Measurements from ENCODE around the gene MORC2. TPM values are rescaled to one million over a fixed set of nuclear protein-coding genes. Genes with fewer than 3 reads are reported as not detected.

MORC2 gene
- polyA plus RNA-seq, 1 donor from 2014 or later = 15.1 TPM

DNA sequence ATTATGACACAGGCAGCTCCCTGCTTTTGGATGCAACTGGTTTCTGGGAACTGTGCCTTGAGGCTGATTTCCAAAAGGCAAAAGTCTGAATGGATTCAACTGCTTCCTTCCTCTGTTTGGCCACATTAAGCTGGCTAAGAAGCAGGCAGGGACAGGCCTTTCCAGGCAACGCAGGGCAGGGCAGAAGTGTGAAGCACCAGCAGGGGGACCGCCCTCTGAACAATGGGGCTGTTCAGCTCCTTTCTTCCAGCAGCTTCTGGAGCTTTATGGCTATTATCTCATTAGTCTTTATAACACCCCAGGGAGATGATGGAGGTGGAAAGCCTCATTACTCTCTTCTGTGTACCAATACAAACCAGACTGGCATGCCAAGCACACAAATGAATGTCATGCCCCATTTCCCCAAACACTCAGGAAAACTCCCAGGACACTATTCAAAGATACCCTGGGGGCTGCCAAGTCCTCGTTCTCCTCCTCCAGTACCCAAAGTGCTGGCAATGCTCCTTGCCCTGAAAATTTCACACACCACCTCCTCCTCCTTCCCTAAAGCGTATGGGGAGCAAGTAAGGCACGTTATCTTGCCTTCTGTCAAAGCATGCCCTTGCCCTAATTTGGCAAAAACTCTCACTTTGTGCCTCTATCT, 21.3 kb downstream of the MORC2 start:
- H3K36me3 ChIP-seq (ENCODE audit: insufficient read depth, low read length) = peaks cover 9% of the 10 kb centered on the region
- no peak overlapping the region for H3K27ac ChIP-seq (ENCODE audit: low read length)
- no peaks in the 10 kb centered on the region for H3F3A ChIP-seq (ENCODE audit: insufficient read depth, low read length, poor library complexity, severe bottlenecking)

DNA sequence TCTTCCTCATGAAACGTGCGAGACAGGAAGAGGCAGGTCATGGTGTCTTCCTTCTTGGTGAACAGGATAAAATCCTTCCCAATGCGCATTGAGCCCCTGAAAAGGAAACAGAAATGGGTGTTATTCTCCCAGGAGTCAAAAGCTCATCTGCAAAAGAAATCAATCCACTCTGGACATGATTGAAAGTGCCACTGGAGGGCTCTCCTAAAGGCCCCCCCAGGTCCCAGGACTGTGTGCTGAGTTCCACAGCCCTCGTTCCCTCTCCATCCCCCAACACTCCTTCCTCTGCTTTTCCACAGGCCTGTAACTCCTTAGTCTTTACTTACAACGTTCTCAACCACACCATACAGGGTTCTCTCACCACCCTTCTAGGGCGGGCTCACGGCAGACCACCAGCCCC, 22.2 kb downstream of the MORC2 start:
- peaks cover 18% of the 10 kb centered on the region for H3K36me3 ChIP-seq (ENCODE audit: insufficient read depth, low read length)
- no peak overlapping the region for H3K4me2 ChIP-seq (ENCODE audit: low read length)
- H3K9me3 ChIP-seq (ENCODE audit: low read length) = no peaks in the 10 kb centered on the region
- no peak overlapping the region for H3K27ac ChIP-seq (ENCODE audit: low read length)
- no peak overlapping the region for H3K4me3 ChIP-seq (ENCODE audit: low read length)
- H3F3A ChIP-seq (ENCODE audit: insufficient read depth, low read length, poor library complexity, severe bottlenecking) = no peaks in the 10 kb centered on the region
- no peak overlapping the region for H3K9ac ChIP-seq (ENCODE audit: low read length)
- peaks cover 3% of the 10 kb centered on the region for H4K20me1 ChIP-seq (ENCODE audit: insufficient read depth)
- no peaks in the 10 kb centered on the region for H3K27me3 ChIP-seq (ENCODE audit: insufficient read depth, low read depth, low read length)
- H3K79me2 ChIP-seq (replicated peaks; ENCODE audit: insufficient read depth, low read length) = no peaks in the 10 kb centered on the region
- H2AFZ ChIP-seq (ENCODE audit: low read depth, low read length) = no peak overlapping the region
- TF ChIP-seq SMC3 (conservative IDR thresholded peaks at IDR 0.05; ENCODE audit: poor library complexity) = no peak
- TF ChIP-seq EP300 (conservative IDR thresholded peaks at IDR 0.05; ENCODE audit: poor library complexity, severe bottlenecking) = no peak
- TF ChIP-seq, protein P1, sequence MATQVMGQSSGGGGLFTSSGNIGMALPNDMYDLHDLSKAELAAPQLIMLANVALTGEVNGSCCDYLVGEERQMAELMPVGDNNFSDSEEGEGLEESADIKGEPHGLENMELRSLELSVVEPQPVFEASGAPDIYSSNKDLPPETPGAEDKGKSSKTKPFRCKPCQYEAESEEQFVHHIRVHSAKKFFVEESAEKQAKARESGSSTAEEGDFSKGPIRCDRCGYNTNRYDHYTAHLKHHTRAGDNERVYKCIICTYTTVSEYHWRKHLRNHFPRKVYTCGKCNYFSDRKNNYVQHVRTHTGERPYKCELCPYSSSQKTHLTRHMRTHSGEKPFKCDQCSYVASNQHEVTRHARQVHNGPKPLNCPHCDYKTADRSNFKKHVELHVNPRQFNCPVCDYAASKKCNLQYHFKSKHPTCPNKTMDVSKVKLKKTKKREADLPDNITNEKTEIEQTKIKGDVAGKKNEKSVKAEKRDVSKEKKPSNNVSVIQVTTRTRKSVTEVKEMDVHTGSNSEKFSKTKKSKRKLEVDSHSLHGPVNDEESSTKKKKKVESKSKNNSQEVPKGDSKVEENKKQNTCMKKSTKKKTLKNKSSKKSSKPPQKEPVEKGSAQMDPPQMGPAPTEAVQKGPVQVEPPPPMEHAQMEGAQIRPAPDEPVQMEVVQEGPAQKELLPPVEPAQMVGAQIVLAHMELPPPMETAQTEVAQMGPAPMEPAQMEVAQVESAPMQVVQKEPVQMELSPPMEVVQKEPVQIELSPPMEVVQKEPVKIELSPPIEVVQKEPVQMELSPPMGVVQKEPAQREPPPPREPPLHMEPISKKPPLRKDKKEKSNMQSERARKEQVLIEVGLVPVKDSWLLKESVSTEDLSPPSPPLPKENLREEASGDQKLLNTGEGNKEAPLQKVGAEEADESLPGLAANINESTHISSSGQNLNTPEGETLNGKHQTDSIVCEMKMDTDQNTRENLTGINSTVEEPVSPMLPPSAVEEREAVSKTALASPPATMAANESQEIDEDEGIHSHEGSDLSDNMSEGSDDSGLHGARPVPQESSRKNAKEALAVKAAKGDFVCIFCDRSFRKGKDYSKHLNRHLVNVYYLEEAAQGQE (IDR thresholded peaks at IDR 0.05; ENCODE audit: borderline replicate concordance) = no peak
- no peak for TF ChIP-seq MXI1 (conservative IDR thresholded peaks at IDR 0.05; ENCODE audit: poor library complexity, severe bottlenecking)
- TF ChIP-seq, protein P2, sequence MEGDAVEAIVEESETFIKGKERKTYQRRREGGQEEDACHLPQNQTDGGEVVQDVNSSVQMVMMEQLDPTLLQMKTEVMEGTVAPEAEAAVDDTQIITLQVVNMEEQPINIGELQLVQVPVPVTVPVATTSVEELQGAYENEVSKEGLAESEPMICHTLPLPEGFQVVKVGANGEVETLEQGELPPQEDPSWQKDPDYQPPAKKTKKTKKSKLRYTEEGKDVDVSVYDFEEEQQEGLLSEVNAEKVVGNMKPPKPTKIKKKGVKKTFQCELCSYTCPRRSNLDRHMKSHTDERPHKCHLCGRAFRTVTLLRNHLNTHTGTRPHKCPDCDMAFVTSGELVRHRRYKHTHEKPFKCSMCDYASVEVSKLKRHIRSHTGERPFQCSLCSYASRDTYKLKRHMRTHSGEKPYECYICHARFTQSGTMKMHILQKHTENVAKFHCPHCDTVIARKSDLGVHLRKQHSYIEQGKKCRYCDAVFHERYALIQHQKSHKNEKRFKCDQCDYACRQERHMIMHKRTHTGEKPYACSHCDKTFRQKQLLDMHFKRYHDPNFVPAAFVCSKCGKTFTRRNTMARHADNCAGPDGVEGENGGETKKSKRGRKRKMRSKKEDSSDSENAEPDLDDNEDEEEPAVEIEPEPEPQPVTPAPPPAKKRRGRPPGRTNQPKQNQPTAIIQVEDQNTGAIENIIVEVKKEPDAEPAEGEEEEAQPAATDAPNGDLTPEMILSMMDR (IDR thresholded peaks at IDR 0.05; ENCODE audit: poor library complexity, severe bottlenecking) = no peak
- H3K9me2 ChIP-seq (ENCODE audit: insufficient read depth, low read length) = no peaks in the 10 kb centered on the region

More for the DNA sequence above, 21.3 kb downstream of the MORC2 start:
- no peaks in the 10 kb centered on the region for H3K9me3 ChIP-seq (ENCODE audit: low read length)
- no peaks in the 10 kb centered on the region for H3K79me2 ChIP-seq (replicated peaks; ENCODE audit: insufficient read depth, low read length)
- no peaks in the 10 kb centered on the region for H3K9me2 ChIP-seq (ENCODE audit: insufficient read depth, low read length)
- no peak overlapping the region for H3K4me3 ChIP-seq (ENCODE audit: low read length)
- TF ChIP-seq SMC3 (conservative IDR thresholded peaks at IDR 0.05; ENCODE audit: poor library complexity) = no peak
- TF ChIP-seq, protein P1 (IDR thresholded peaks at IDR 0.05; ENCODE audit: borderline replicate concordance) = no peak
- TF ChIP-seq RAD21 (conservative IDR thresholded peaks at IDR 0.05) = no peak
- no peak for TF ChIP-seq EZH2 (IDR thresholded peaks at IDR 0.05; ENCODE audit: borderline replicate concordance, insufficient read depth, low read length, poor library complexity, severe bottlenecking)
- TF ChIP-seq EP300 (conservative IDR thresholded peaks at IDR 0.05; ENCODE audit: poor library complexity, severe bottlenecking) = no peak
- no peak for TF ChIP-seq TAF1 (IDR thresholded peaks at IDR 0.05; ENCODE audit: low read depth)
- no peak for TF ChIP-seq POLR2AphosphoS5 (IDR thresholded peaks at IDR 0.05)
- TF ChIP-seq MXI1 (conservative IDR thresholded peaks at IDR 0.05; ENCODE audit: poor library complexity, severe bottlenecking) = no peak
- TF ChIP-seq, protein P2 (IDR thresholded peaks at IDR 0.05; ENCODE audit: poor library complexity, severe bottlenecking) = no peak
- no peak overlapping the region for H3K4me2 ChIP-seq (ENCODE audit: low read length)
- H3K9ac ChIP-seq (ENCODE audit: low read length) = no peak overlapping the region
- no peaks in the 10 kb centered on the region for H3K27me3 ChIP-seq (ENCODE audit: insufficient read depth, low read depth, low read length)
- peaks cover 3% of the 10 kb centered on the region for H4K20me1 ChIP-seq (ENCODE audit: insufficient read depth)
- no peak overlapping the region for H2AFZ ChIP-seq (ENCODE audit: low read depth, low read length)

Measured in neural cell (in vitro differentiated cells).